Measurements from ENCODE around the gene FOXP1. TPM values are rescaled to one million over a fixed set of nuclear protein-coding genes. Genes with fewer than 3 reads are reported as not detected.

Gene FOXP1
- total RNA-seq, 1 experiment from 2014 or later: 75.3 TPM

GRCh38 chr3:71074423-71074822 lies 509.1 kb downstream of the FOXP1 start:
- Histone ChIP-seq H3K56ac (ENCODE audit: insufficient read length, low read depth, low read length) (no peak overlapping the region), H3K4me2 (ENCODE audit: insufficient read depth, insufficient read length, low read length) (no peak overlapping the region), H4K91ac (ENCODE audit: insufficient read length, low read depth, low read length) (no peak overlapping the region), H3T11ph (ENCODE audit: low read length) (no peak overlapping the region), H3K14ac (ENCODE audit: insufficient read depth, low read length) (no peak overlapping the region), H2BK12ac (ENCODE audit: insufficient read length, low read depth, low read length) (no peak overlapping the region), H2BK120ac (ENCODE audit: low read depth, low read length, poor library complexity, severe bottlenecking) (no peak overlapping the region), H3K27me3 (ENCODE audit: insufficient read depth, low read length) (no peaks in the 10 kb centered on the region), H4K5ac (ENCODE audit: insufficient read length, low read depth, low read length) (no peak overlapping the region), H4K20me1 (ENCODE audit: control insufficient read depth, insufficient read depth, insufficient read length) (no peaks in the 10 kb centered on the region), H3K27ac (ENCODE audit: insufficient read length, low read depth, low read length) (no peak overlapping the region), H3K79me1 (ENCODE audit: insufficient read depth, low read depth, low read length, poor library complexity, severe bottlenecking) (no peaks in the 10 kb centered on the region), H3K9ac (ENCODE audit: extremely low read depth, insufficient read length, low read length) (no peak overlapping the region), H2AK5ac (ENCODE audit: insufficient read length, low read length) (no peak overlapping the region), H3K4ac (ENCODE audit: low read depth, low read length) (no peak overlapping the region), H2BK20ac (ENCODE audit: low read depth, low read length, poor library complexity, severe bottlenecking) (no peak overlapping the region), H3K23ac (ENCODE audit: insufficient read length, low read depth, low read length) (no peak overlapping the region), H2BK15ac (ENCODE audit: low read depth, low read length) (no peak overlapping the region), H3K18ac (ENCODE audit: insufficient read length, low read depth, low read length) (no peak overlapping the region), H2BK5ac (ENCODE audit: insufficient read length, low read length) (no peak overlapping the region), H3K9me3 (ENCODE audit: control insufficient read depth, low read depth, low read length) (no peaks in the 10 kb centered on the region), H3K79me2 (ENCODE audit: insufficient read depth, low read length) (no peaks in the 10 kb centered on the region), H3K23me2 (ENCODE audit: insufficient read length, low read depth, low read length, poor library complexity, severe bottlenecking) (no peaks in the 10 kb centered on the region), H3K4me1 (ENCODE audit: insufficient read depth, low read length) (peaks cover 7% of the 10 kb centered on the region; the same call in 1 of the 2 replicates), H2AFZ (ENCODE audit: low read length) (no peak overlapping the region), H4K8ac (replicated peaks; ENCODE audit: insufficient read length, low read depth, low read length) (no peak overlapping the region)
- Mint-ChIP-seq H3K36me3 (ENCODE audit: insufficient read depth in 1 of 3, low read depth in 3 of 3) (no peaks in the 10 kb centered on the region; a peak in 1 of 7 replicates), H3K4me3 (no peak overlapping the region), H3K4me1 (peaks cover 33 to 37% of the 10 kb centered on the region in 2 experiments), H3K9me3 (no peaks in the 10 kb centered on the region), H3K27me3 (ENCODE audit: low read depth) (no peaks in the 10 kb centered on the region), H3K27ac (no peak overlapping the region)
- no CpG with 5 or more reads among the region's 3 CpGs for WGBS (ENCODE audit: extremely low coverage, insufficient read length, low lambda C conversion rate)
- no peak for DNase-seq
- TF ChIP-seq CTCF (conservative IDR thresholded peaks at IDR 0.05): no peak

Measured in H9 (cell line).